ENCODE measurements around the gene CACNB3. TPM values are rescaled to one million over a fixed set of nuclear protein-coding genes. Genes with fewer than 3 reads are reported as not detected.
A peak's percentile ranks its signal among the peaks of the same experiment; 100 is the strongest.
"Not testable (repeated sequence)": the region's sequence is repeated elsewhere in the genome, so short reads cannot be mapped to it uniquely, and the experiment has no call there.

Gene CACNB3
- total RNA-seq, 1 donor from 2014 or later, result 24.5 TPM

DNA sequence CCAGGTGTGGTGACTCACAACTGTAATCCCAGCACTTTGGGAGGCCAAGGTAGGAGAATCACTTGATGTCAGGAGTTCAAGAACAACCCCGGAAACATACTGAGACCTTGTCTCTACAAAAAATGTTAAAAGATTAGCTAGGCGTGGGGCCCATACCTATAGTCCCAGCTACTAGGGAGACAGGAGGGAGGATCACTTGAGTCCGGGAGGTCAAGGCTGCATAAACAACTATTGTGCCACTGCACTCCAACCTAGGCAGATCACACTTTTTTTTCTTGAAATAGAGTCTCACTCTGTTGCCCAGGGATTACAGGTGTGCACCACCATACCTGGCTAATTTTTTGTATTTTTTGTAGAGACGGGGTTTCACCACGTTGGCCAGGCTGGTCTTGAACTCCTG is 41.3 kb downstream of the CACNB3 start:
- DNase-seq (ENCODE audit: low read depth), result no peak
- no peak overlapping the region for H3K4me3 ChIP-seq (ENCODE audit: low read depth, low read length)
- H3K36me3 ChIP-seq (ENCODE audit: control insufficient read depth, insufficient read depth, low read length), result no peaks in the 10 kb centered on the region
- TF ChIP-seq, protein P1, sequence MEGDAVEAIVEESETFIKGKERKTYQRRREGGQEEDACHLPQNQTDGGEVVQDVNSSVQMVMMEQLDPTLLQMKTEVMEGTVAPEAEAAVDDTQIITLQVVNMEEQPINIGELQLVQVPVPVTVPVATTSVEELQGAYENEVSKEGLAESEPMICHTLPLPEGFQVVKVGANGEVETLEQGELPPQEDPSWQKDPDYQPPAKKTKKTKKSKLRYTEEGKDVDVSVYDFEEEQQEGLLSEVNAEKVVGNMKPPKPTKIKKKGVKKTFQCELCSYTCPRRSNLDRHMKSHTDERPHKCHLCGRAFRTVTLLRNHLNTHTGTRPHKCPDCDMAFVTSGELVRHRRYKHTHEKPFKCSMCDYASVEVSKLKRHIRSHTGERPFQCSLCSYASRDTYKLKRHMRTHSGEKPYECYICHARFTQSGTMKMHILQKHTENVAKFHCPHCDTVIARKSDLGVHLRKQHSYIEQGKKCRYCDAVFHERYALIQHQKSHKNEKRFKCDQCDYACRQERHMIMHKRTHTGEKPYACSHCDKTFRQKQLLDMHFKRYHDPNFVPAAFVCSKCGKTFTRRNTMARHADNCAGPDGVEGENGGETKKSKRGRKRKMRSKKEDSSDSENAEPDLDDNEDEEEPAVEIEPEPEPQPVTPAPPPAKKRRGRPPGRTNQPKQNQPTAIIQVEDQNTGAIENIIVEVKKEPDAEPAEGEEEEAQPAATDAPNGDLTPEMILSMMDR (IDR thresholded peaks at IDR 0.05; ENCODE audit: insufficient read depth, low read length, poor library complexity, severe bottlenecking), result no peak
- H3K27me3 ChIP-seq (ENCODE audit: control insufficient read depth, insufficient read depth, low read length), result peaks cover 18% of the 10 kb centered on the region

DNA sequence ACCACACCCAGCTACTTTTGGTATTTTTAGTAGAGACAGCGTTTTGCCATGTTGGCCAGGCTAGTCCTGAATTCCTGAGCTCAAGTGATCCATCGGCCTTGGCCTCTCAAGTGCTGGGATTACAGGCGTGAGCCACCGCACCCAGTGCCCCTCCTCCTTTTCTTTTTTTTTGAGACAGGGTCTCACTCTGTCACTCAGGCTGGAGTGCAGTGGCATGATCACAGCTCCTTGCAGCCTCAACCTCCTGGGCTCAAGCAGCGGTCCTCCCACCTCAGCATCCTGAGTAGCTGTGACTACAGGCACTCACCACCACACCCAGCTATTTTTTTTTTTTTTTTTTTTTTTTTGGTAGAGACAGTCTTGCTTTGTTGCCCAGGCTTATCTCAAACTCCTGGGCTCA is 41.9 kb downstream of the CACNB3 start:
- not testable (repeated sequence) for DNase-seq (ENCODE audit: low read depth)
- H3K27me3 ChIP-seq (ENCODE audit: control insufficient read depth, insufficient read depth, low read length), result peaks cover 25% of the 10 kb centered on the region

DNA sequence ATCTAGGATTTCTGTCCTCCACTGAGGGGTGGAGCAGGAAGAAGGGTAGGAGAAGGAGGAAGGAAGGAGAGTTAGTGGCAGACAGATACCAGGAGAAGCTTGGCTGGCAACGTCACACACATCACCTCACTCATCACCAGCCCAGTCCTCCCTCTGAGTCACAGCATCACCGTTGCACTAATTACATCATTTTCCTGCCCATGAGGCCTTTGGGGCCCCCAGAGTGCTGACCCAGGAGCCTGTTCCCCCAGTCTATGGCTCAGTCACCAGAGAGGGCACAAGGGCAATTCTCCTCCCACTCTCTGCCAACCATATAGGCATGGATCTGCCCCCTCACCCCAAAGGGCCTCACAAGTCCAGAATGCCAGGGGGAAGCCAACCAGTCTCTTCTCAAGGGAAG is 42.8 kb downstream of the CACNB3 start:
- Histone ChIP-seq H3K36me3 (ENCODE audit: control insufficient read depth, insufficient read depth, low read length) (no peaks in the 10 kb centered on the region), H3K4me3 (ENCODE audit: low read depth, low read length) (no peak overlapping the region), H3K27me3 (ENCODE audit: control insufficient read depth, insufficient read depth, low read length) (peaks cover 25% of the 10 kb centered on the region)
- TF ChIP-seq, protein P1 (IDR thresholded peaks at IDR 0.05; ENCODE audit: insufficient read depth, low read length, poor library complexity, severe bottlenecking), result no peak
- DNase-seq (ENCODE audit: low read depth), result no peak

More for the DNA sequence above, 41.9 kb downstream of the CACNB3 start:
- H3K4me3 ChIP-seq (ENCODE audit: low read depth, low read length); H3K36me3 ChIP-seq (ENCODE audit: control insufficient read depth, insufficient read depth, low read length): not testable (repeated sequence)

GRCh38 chr12:48862760-48863159 is 44.5 kb downstream of the CACNB3 start:
- TF ChIP-seq, protein P1 (IDR thresholded peaks at IDR 0.05; ENCODE audit: insufficient read depth, low read length, poor library complexity, severe bottlenecking), result no peak

GRCh38 chr12:48863291-48863690 is 45.0 kb downstream of the CACNB3 start:
- TF ChIP-seq, protein P1 (IDR thresholded peaks at IDR 0.05; ENCODE audit: insufficient read depth, low read length, poor library complexity, severe bottlenecking), result no peak
- DNase-seq (ENCODE audit: low read depth), result no peak
- Histone ChIP-seq H3K36me3 (ENCODE audit: control insufficient read depth, insufficient read depth, low read length) (no peaks in the 10 kb centered on the region), H3K4me3 (ENCODE audit: low read depth, low read length) (no peak overlapping the region), H3K27me3 (ENCODE audit: control insufficient read depth, insufficient read depth, low read length) (peaks cover 25% of the 10 kb centered on the region)

More at GRCh38 chr12:48862760-48863159, 44.5 kb downstream of the CACNB3 start:
- H3K4me3 ChIP-seq (ENCODE audit: low read depth, low read length), result no peak overlapping the region
- peaks cover 25% of the 10 kb centered on the region for H3K27me3 ChIP-seq (ENCODE audit: control insufficient read depth, insufficient read depth, low read length)
- no peaks in the 10 kb centered on the region for H3K36me3 ChIP-seq (ENCODE audit: control insufficient read depth, insufficient read depth, low read length)
- DNase-seq (ENCODE audit: low read depth), result no peak

GRCh38 chr12:48865281-48866051 is 47.2 kb downstream of the CACNB3 start, which contains the start of gene RND1:
Gene RND1 (minus strand): TSS chr12:48865870. CDS start chr12:48865767, 103 bp downstream.
- TF ChIP-seq, protein P1 (IDR thresholded peaks at IDR 0.05; ENCODE audit: insufficient read depth, low read length, poor library complexity, severe bottlenecking), result peak; percentile 10
- Histone ChIP-seq H3K36me3 (ENCODE audit: control insufficient read depth, insufficient read depth, low read length) (no peaks in the 10 kb centered on the region), H3K27me3 (ENCODE audit: control insufficient read depth, insufficient read depth, low read length) (peaks cover 25% of the 10 kb centered on the region), H3K4me3 (ENCODE audit: low read depth, low read length) (peak within 1 kb of the TSS; percentile 60)
- DNase-seq (ENCODE audit: low read depth), result peak; percentile 73

All from kidney epithelial cell (primary cell).